ENCODE data around the gene CDC123.

DNA sequence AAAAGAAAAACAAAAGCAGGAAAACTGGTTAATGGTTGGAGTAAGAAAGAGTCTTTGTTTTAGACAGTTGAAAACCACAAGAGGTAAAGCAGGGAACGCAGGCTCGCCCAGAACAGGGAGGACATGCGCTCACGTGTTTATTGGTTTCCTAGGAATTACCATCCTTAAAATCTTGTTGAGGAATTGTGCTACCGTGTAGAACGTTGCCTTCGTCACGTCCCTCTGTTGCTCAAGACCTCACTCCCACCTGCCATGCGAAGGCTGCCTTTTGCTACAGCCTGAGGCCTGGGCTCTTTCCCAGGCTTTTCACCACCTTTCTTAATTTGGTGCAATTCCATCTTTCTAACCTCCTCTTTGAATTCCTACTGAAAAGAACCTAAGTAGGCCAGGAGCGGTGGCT is 91.8 kb downstream of the CDC123 start:
- TF ChIP-seq, protein P1, sequence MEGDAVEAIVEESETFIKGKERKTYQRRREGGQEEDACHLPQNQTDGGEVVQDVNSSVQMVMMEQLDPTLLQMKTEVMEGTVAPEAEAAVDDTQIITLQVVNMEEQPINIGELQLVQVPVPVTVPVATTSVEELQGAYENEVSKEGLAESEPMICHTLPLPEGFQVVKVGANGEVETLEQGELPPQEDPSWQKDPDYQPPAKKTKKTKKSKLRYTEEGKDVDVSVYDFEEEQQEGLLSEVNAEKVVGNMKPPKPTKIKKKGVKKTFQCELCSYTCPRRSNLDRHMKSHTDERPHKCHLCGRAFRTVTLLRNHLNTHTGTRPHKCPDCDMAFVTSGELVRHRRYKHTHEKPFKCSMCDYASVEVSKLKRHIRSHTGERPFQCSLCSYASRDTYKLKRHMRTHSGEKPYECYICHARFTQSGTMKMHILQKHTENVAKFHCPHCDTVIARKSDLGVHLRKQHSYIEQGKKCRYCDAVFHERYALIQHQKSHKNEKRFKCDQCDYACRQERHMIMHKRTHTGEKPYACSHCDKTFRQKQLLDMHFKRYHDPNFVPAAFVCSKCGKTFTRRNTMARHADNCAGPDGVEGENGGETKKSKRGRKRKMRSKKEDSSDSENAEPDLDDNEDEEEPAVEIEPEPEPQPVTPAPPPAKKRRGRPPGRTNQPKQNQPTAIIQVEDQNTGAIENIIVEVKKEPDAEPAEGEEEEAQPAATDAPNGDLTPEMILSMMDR (conservative IDR thresholded peaks at IDR 0.05; ENCODE audit: low read depth, low read length): no peak
- no peak for TF ChIP-seq EZH2 (IDR thresholded peaks at IDR 0.05; ENCODE audit: low read length, unreplicated experiment)
